HCT116 (cell line): Measurements from ENCODE around the gene CATSPERZ. TPM values are rescaled to one million over a fixed set of nuclear protein-coding genes. Genes with fewer than 3 reads are reported as not detected.
A peak's percentile ranks its signal among the peaks of the same experiment; 100 is the strongest.
"Not testable (repeated sequence)": the region's sequence is repeated elsewhere in the genome, so short reads cannot be mapped to it uniquely, and the experiment has no call there.

Experiments
- ATAC-seq: fragments of 200-7000 bp; cut with Tn5 transposase; 2 replicates; pipeline ENCODE4 v1.9.1; 2020; ENCODE audit warnings: mild to moderate bottlenecking, moderate library complexity
- BruUV-seq: library from RNA; stranded (reverse); fragments of 400-500 nt; replicated peaks from 2 replicates; lab custom pipeline; 2021; lab: Mats Ljungman, UMichigan
- CTCF ChIA-PET: fragments of 300-600 bp; sonication (Branson Sonifier 250); formaldehyde crosslinking; loops from one replicate; lab custom pipeline; 2021; ENCODE audit warnings: antibody characterized with exemption; lab: Charles Lee
- POLR2A ChIA-PET: fragments of 300-600, 350-600 bp; sonication (Branson Sonifier 250); formaldehyde crosslinking; loops from one replicate; lab custom pipeline; 2021; ENCODE audit warnings: antibody characterized with exemption; lab: Charles Lee
- RAD21 ChIA-PET, 2 experiments: fragments of 300-600 bp; sonication (Branson Sonifier 250); formaldehyde crosslinking; loops; one replicate each; lab custom pipeline; 2023; ENCODE audit warnings: low total read pairs in 2 of 2; ENCODE audit not compliant: uncharacterized antibody in 2 of 2, unreplicated experiment in 2 of 2, low non-redundant PET in 1 of 2; lab: Charles Lee
- DNase-seq: peaks from one replicate; pipeline ENCODE4 v3.0.0-alpha.2; 2010; ENCODE audit warnings: low read depth, low spot score
- H2AFZ ChIP-seq: fragments of 200-600 bp; shearing (Covaris generic), sonication (generic); 2 replicates; pipeline ENCODE4 v1.6.1; 2017; ENCODE audit warnings: low read depth, mixed run types, mixed read lengths, antibody characterized with exemption, low read length; ENCODE audit not compliant: poor library complexity, severe bottlenecking
- H3K27ac ChIP-seq: 2 replicates; pipeline ENCODE4 v1.5.1; 2012; ENCODE audit warnings: low read depth, low read length
- H3K27me3 ChIP-seq: fragments of 200-600 bp; sonication (generic); 2 replicates; pipeline ENCODE4 v1.6.1; 2016; ENCODE audit warnings: mixed run types, low read length, mixed read lengths; ENCODE audit not compliant: insufficient read depth
- H3K36me3 ChIP-seq, 2 experiments: fragments of 200-500 bp in 1 of 2; fragments of 200-600 bp in 1 of 2; sonication (Bioruptor generic) in 1 of 2; sonication (generic) in 1 of 2; 2 replicates each; pipeline versions ENCODE4 v1.5.1 to v1.6.1; 2014 to 2016; ENCODE audit warnings: low read length in 2 of 2, inconsistent platforms in 1 of 2, mixed read lengths in 1 of 2, mixed run types in 1 of 2; ENCODE audit not compliant: insufficient read depth in 2 of 2, control insufficient read depth in 1 of 2
- H3K4me1 ChIP-seq, 2 experiments: fragments of 200-600 bp in 1 of 2; sonication (generic) in 1 of 2; 2 replicates each; pipeline versions ENCODE4 v1.5.1 to v1.6.1; 2012 to 2017; ENCODE audit warnings: low read length in 2 of 2, inconsistent platforms in 1 of 2, mild to moderate bottlenecking in 1 of 2, mixed read lengths in 1 of 2, mixed run types in 1 of 2, moderate library complexity in 1 of 2; ENCODE audit not compliant: insufficient read depth in 2 of 2, control insufficient read depth in 1 of 2
- H3K4me2 ChIP-seq: fragments of 200-600 bp; sonication (generic); 2 replicates; pipeline ENCODE4 v1.6.1; 2017; ENCODE audit warnings: mixed run types, low read length, mixed read lengths
- H3K4me3 ChIP-seq, 2 experiments: fragments of 200-600 bp in 1 of 2; sonication (generic) in 1 of 2; replicated peaks in 1 of 2; 2 replicates each; pipeline ENCODE4 v1.5.1; 2011 to 2016; ENCODE audit warnings: low read length in 2 of 2, control low read depth in 1 of 2, low read depth in 1 of 2, mild to moderate bottlenecking in 1 of 2, mixed read lengths in 1 of 2, mixed run types in 1 of 2
- H3K79me2 ChIP-seq: fragments of 200-600 bp; sonication (generic); 2 replicates; pipeline ENCODE4 v1.6.1; 2017; ENCODE audit warnings: mild to moderate bottlenecking, mixed run types, low read length, moderate library complexity, mixed read lengths; ENCODE audit not compliant: insufficient read depth
- H3K9ac ChIP-seq: fragments of 200-600 bp; sonication (generic); 2 replicates; pipeline ENCODE4 v1.6.1; 2016; ENCODE audit warnings: low read length, mixed read lengths
- H3K9me2 ChIP-seq: fragments of 200-600 bp; sonication (generic), shearing (Covaris generic); 2 replicates; pipeline ENCODE4 v1.6.1; 2017; ENCODE audit warnings: mixed run types, mild to moderate bottlenecking, moderate library complexity; ENCODE audit not compliant: insufficient read depth
- H3K9me3 ChIP-seq, 2 experiments: fragments of 200-500 bp in 1 of 2; fragments of 200-600 bp in 1 of 2; sonication (Bioruptor generic) in 1 of 2; sonication (generic) in 1 of 2; 2 replicates each; pipeline ENCODE4 v1.6.1; 2014 to 2017; ENCODE audit warnings: low read length in 2 of 2, mixed read lengths in 2 of 2, inconsistent platforms in 1 of 2, low read depth in 1 of 2, mild to moderate bottlenecking in 1 of 2, mixed run types in 1 of 2, moderate library complexity in 1 of 2; ENCODE audit not compliant: control insufficient read depth in 1 of 2, insufficient read depth in 1 of 2
- H4K20me1 ChIP-seq: fragments of 200-600 bp; sonication (generic), shearing (Covaris generic); 2 replicates; pipeline ENCODE4 v1.6.1; 2017; ENCODE audit warnings: mixed run types, mild to moderate bottlenecking, moderate library complexity; ENCODE audit not compliant: insufficient read depth
- POLR2A ChIP-seq: IDR thresholded peaks from 2 replicates; pipeline ENCODE4 v1.7.0; 2011; ENCODE audit warnings: borderline replicate concordance; ENCODE audit not compliant: insufficient read depth, insufficient read length; ENCODE audit errors: extremely low read depth
- POLR2AphosphoS5 ChIP-seq: IDR thresholded peaks from 2 replicates; pipeline ENCODE4 v1.6.1; 2011; ENCODE audit warnings: mild to moderate bottlenecking, low read depth, low read length, moderate library complexity
- intact Hi-C: fragments of 100-400 bp; cut with micrococcal nuclease; formaldehyde crosslinking; loops from 2 replicates; pipeline ENCODE4 v1.10.0; 2022
- total RNA-seq: library from RNA; stranded (reverse); gene quantifications from one replicate; pipeline ENCODE4 v1.2.1, GENCODE V29; 2021; ENCODE audit not compliant: unreplicated experiment

Gene CATSPERZ
- total RNA-seq, 1 experiment from 2014 or later: 1.7 TPM

DNA sequence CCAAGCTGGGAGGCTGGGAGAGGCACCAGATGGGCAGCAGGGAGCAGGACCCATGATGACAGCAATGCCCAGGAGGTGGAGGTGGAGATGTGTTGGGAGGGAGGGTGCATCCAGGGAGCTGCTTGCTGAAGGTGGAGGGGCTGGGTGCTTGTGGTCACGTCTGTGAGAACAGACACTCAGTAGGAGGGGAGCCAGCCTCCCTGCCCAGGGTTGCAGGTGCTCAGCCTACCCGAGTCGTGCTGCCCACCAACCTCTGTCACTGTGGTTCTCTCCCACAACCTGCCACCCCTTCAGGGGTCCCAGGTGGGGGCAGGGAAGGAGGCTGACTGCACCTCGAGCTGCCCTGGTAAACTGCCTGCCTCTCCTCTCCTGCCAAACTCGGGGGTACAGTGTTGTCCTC, 23.2 kb downstream of the CATSPERZ start:
- ChIA-PET CTCF (interaction anchor here (1.5 to 2.0 kb wide), 2 partner anchors 12 to 32 kb away, joined by 5 read pairs; no protein-coding TSS in a partner anchor), RAD21 (interaction anchor here (1.2 to 1.4 kb wide), 2 partner anchors 8 kb away, joined by 3 read pairs; no protein-coding TSS in a partner anchor), POLR2A (interaction anchor here (1.5 to 2.2 kb wide), 2 partner anchors 9 kb away, joined by 6 to 9 read pairs; no protein-coding TSS in a partner anchor)
- Histone ChIP-seq H3K9me2 (no peaks in the 10 kb centered on the region), H2AFZ (no peak overlapping the region), H4K20me1 (no peaks in the 10 kb centered on the region), H3K9ac (no peak overlapping the region), H3K27ac (no peak overlapping the region; the same call in 1 of the 2 replicates), H3K9me3 (no peaks in the 10 kb centered on the region), H3K4me1 (peaks cover 17 to 44% of the 10 kb centered on the region in 2 experiments), H3K79me2 (peaks cover 16% of the 10 kb centered on the region), H3K4me3 (no peak overlapping the region), H3K4me2 (no peak overlapping the region), H3K27me3 (no peaks in the 10 kb centered on the region), H3K36me3 (peaks cover 0 to 7% of the 10 kb centered on the region in 2 experiments; a peak in 1 of 4 replicates)
- TF ChIP-seq POLR2A (no peak), POLR2AphosphoS5 (0 out of 2 replicates have a peak, but pooled peaks have one; percentile 21)
- ATAC-seq (no peak), DNase-seq (no peak)
- no TSS peak for BruUV-seq
- intact Hi-C loops: no loop called here

DNA sequence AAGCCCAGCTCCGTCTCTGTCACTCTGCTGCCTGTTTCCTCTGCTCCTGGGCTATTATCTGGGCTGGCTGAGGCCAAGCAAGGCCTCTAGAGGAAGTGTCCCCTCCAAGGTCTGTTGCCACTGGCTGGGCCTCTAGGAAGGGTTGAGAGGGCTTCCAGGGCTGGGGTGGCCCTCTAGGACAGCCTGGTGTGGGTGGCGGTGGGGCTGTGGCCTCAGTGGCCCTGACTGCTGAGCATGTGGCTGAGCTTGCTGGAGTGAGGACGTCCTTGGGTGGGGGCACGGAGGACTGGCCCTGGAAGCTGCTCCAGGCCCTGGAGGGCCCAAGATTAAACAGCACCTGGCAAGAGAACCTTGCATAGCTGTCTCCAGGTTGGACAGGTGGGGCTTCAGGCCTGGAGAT, 23.8 kb downstream of the CATSPERZ start:
- ATAC-seq, H3K9ac ChIP-seq, intact Hi-C loops: not testable (repeated sequence)

More for the DNA sequence above, 23.8 kb downstream of the CATSPERZ start:
- BruUV-seq, H4K20me1 ChIP-seq, H3K27me3 ChIP-seq, DNase-seq, H3K79me2 ChIP-seq, H2AFZ ChIP-seq, H3K36me3 ChIP-seq, H3K9me3 ChIP-seq, H3K9me2 ChIP-seq, H3K4me3 ChIP-seq, H3K4me2 ChIP-seq: not testable (repeated sequence)
- Histone ChIP-seq H3K27ac (peak overlapping the region; percentile 12; the same call in 1 of the 2 replicates), H3K4me1 (peaks cover 17 to 41% of the 10 kb centered on the region in 2 experiments)
- CTCF ChIA-PET: interaction anchor here (1.5 to 2.0 kb wide), 2 partner anchors 11 to 31 kb away, joined by 5 read pairs; no protein-coding TSS in a partner anchor
- RAD21 ChIA-PET: interaction anchor here in 1 of 2 experiments (1.4 kb wide), 1 partner anchor 8 kb away, joined by 3 read pairs; no protein-coding TSS in a partner anchor
- POLR2A ChIA-PET: interaction anchor here (1.5 to 2.2 kb wide), 2 partner anchors 8 to 10 kb away, joined by 6 to 9 read pairs; no protein-coding TSS in a partner anchor
